SU-DHL-6 (cell line): ENCODE results near the gene PKLR.

ENCODE experiments used
- H2AFZ ChIP-seq: fragments of 200-600 bp; sonication (generic); 2 replicates; pipeline ENCODE4 v1.6.1; 2014; ENCODE audit warnings: low read depth, mild to moderate bottlenecking, moderate library complexity, mixed read lengths, antibody characterized with exemption, low read length; ENCODE audit not compliant: severe bottlenecking
- H3F3A ChIP-seq: fragments of 200-600 bp; shearing (Covaris generic); 2 replicates; pipeline ENCODE4 v1.6.0; 2016; ENCODE audit warnings: antibody characterized with exemption, mild to moderate bottlenecking; ENCODE audit not compliant: insufficient read depth
- H3K27ac ChIP-seq: fragments of 200-600 bp; sonication (generic); 2 replicates; pipeline ENCODE4 v1.5.1; 2016; ENCODE audit warnings: low read depth, mild to moderate bottlenecking, low read length, moderate library complexity, mixed read lengths
- H3K27me3 ChIP-seq: fragments of 200-600 bp; sonication (generic), shearing (Covaris generic); 2 replicates; pipeline ENCODE4 v1.6.0; 2014; ENCODE audit warnings: mild to moderate bottlenecking, low read length
- H3K36me3 ChIP-seq: fragments of 200-600 bp; sonication (generic); 2 replicates; pipeline ENCODE4 v1.6.1; 2014; ENCODE audit warnings: mild to moderate bottlenecking, low read length, mixed read lengths
- H3K4me2 ChIP-seq: fragments of 300-600, 200-600 bp; shearing (Covaris generic), sonication (generic); 2 replicates; pipeline ENCODE4 v1.6.0; 2014; ENCODE audit warnings: low read length, low read depth, mild to moderate bottlenecking; ENCODE audit not compliant: poor library complexity, severe bottlenecking
- H3K4me3 ChIP-seq: fragments of 200-600 bp; sonication (generic); 2 replicates; pipeline ENCODE4 v1.5.1; 2014; ENCODE audit warnings: antibody characterized with exemption, low read length, mild to moderate bottlenecking, mixed read lengths; ENCODE audit not compliant: insufficient read depth, poor library complexity, severe bottlenecking
- H3K79me2 ChIP-seq: fragments of 200-600 bp; sonication (generic); 2 replicates; pipeline ENCODE4 v1.6.1; 2014; ENCODE audit warnings: mild to moderate bottlenecking, low read length, moderate library complexity; ENCODE audit not compliant: insufficient read depth
- H3K9ac ChIP-seq: fragments of 200-600 bp; sonication (generic); 2 replicates; pipeline ENCODE4 v1.7.0; 2014; ENCODE audit warnings: mild to moderate bottlenecking, low read length
- H3K9me2 ChIP-seq: fragments of 200-600 bp; sonication (generic); replicated peaks from 2 replicates; pipeline ENCODE4 v1.6.1; 2014; ENCODE audit warnings: low read length; ENCODE audit not compliant: insufficient read depth
- H3K9me3 ChIP-seq: fragments of 200-600 bp; sonication (generic); 2 replicates; pipeline ENCODE4 v1.6.1; 2014; ENCODE audit warnings: low read length, mixed read lengths; ENCODE audit not compliant: insufficient read depth
- H4K20me1 ChIP-seq: fragments of 200-600 bp; sonication (generic); 2 replicates; pipeline ENCODE4 v1.6.1; 2014; ENCODE audit warnings: low read depth, mild to moderate bottlenecking, antibody characterized with exemption, low read length, moderate library complexity, mixed read lengths
- EZH2phosphoT487 ChIP-seq: fragments of 200-600 bp; sonication (generic), shearing (Covaris generic); conservative IDR thresholded peaks from 2 replicates; pipeline ENCODE4 v1.6.1; 2018; ENCODE audit warnings: mild to moderate bottlenecking, antibody characterized with exemption, low read length, moderate library complexity, mixed read lengths
- TF ChIP-seq, protein P1 (sequence below): fragments of 200-600 bp; sonication (generic); IDR thresholded peaks from one replicate; pipeline ENCODE4 v1.5.1; 2017; ENCODE audit warnings: antibody characterized with exemption, mild to moderate bottlenecking, low read length, moderate library complexity; ENCODE audit not compliant: insufficient read depth, poor library complexity, severe bottlenecking

The PKLR gene

DNA sequence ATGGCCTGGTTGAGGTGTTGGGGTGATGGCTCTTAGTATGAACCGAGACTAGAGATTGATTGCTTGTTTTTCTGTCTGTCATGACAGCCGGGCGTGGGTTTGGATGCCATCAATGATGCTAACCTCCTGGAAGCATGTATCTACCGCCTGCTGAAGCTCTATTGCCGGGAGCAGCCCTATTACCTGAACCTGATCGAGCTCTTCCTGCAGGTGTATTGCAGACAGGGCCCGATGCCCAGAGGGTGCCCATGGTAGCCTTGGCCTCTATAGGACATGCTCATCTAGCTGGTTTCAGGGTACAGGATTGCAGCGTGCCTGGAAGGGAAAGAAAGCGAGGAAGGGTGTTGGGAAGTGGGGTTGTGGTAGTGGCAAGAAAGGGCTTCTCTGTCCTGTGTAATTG lies 16.8 kb upstream of the PKLR start:
- Histone ChIP-seq H3K4me2 (no peak overlapping the region), H3K36me3 (no peaks in the 10 kb centered on the region), H3K79me2 (peaks cover 6% of the 10 kb centered on the region), H3K9ac (no peak overlapping the region), H3F3A (peaks cover 26% of the 10 kb centered on the region), H3K27ac (no peak overlapping the region), H2AFZ (no peak overlapping the region), H3K27me3 (no peaks in the 10 kb centered on the region), H4K20me1 (no peaks in the 10 kb centered on the region), H3K9me3 (no peaks in the 10 kb centered on the region), H3K9me2 (no peaks in the 10 kb centered on the region), H3K4me3 (no peak overlapping the region)
- TF ChIP-seq, protein P1, sequence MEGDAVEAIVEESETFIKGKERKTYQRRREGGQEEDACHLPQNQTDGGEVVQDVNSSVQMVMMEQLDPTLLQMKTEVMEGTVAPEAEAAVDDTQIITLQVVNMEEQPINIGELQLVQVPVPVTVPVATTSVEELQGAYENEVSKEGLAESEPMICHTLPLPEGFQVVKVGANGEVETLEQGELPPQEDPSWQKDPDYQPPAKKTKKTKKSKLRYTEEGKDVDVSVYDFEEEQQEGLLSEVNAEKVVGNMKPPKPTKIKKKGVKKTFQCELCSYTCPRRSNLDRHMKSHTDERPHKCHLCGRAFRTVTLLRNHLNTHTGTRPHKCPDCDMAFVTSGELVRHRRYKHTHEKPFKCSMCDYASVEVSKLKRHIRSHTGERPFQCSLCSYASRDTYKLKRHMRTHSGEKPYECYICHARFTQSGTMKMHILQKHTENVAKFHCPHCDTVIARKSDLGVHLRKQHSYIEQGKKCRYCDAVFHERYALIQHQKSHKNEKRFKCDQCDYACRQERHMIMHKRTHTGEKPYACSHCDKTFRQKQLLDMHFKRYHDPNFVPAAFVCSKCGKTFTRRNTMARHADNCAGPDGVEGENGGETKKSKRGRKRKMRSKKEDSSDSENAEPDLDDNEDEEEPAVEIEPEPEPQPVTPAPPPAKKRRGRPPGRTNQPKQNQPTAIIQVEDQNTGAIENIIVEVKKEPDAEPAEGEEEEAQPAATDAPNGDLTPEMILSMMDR: no peak
- no peak for TF ChIP-seq EZH2phosphoT487

DNA sequence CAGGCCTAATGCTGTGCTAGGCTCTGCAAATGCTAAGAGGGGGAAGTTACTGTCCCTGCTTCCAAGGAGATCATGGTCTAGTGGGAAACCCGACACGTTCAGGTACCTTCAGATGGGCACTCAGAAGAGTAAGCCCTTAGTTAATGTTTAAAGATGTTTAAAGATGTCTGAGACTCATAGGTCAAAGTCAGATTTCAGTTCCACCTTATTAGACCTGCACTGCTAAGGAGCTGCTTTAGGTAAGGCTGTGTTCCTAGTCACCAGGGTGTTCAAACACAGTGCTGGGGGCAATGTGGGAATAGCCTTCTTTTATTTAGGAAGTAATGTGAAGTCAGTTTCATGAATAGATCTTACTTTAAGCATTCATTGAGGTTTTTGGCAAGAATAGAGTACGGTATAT lies 15.7 kb upstream of the PKLR start:
- H3K36me3 ChIP-seq: no peaks in the 10 kb centered on the region
- peaks cover 14% of the 10 kb centered on the region for H3K79me2 ChIP-seq
- TF ChIP-seq, protein P1: no peak
- TF ChIP-seq EZH2phosphoT487: no peak
- H3K9me2 ChIP-seq: no peaks in the 10 kb centered on the region
- no peak overlapping the region for H3K27ac ChIP-seq
- H3K9ac ChIP-seq: no peak overlapping the region
- peaks cover 26% of the 10 kb centered on the region for H3F3A ChIP-seq
- 0 out of 2 replicates have a peak, but pooled peaks cover 5% of the 10 kb centered on the region for H4K20me1 ChIP-seq
- H2AFZ ChIP-seq: no peak overlapping the region
- no peak overlapping the region for H3K4me2 ChIP-seq
- H3K27me3 ChIP-seq: no peaks in the 10 kb centered on the region
- H3K9me3 ChIP-seq: no peaks in the 10 kb centered on the region
- no peak overlapping the region for H3K4me3 ChIP-seq

DNA sequence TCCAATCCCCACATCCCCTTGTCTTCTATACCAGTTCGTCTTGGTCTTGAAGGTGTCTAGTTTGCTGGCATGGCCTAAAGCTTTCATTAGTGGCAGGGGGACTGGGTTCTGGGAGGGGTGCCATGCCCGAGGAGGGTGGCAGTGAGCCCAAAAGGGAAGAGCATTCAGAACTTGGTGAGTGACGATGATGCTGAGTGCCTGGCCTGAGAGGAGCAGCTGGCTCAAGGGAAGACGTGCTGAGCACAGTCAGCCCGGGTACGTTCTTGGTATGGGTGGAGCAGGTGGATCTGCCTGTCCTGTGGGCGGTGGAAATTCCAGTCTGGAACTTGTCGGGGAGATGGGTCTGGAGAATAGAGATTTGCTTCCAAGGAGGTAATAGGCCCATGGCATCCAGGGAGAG lies 12.0 kb upstream of the PKLR start:
- TF ChIP-seq, protein P1: no peak
- no peak for TF ChIP-seq EZH2phosphoT487
- no peaks in the 10 kb centered on the region for H3K9me2 ChIP-seq
- H3K4me3 ChIP-seq: no peak overlapping the region
- H3K9ac ChIP-seq: no peak overlapping the region
- H2AFZ ChIP-seq: no peak overlapping the region
- no peak overlapping the region for H3K4me2 ChIP-seq
- H3K9me3 ChIP-seq: no peaks in the 10 kb centered on the region
- peaks cover 44% of the 10 kb centered on the region for H3K79me2 ChIP-seq
- peaks cover 13% of the 10 kb centered on the region for H3F3A ChIP-seq
- peaks cover 8% of the 10 kb centered on the region; the same call in 1 of the 2 replicates for H3K36me3 ChIP-seq
- no peak overlapping the region for H3K27ac ChIP-seq
- 0 out of 2 replicates have a peak, but pooled peaks cover 5% of the 10 kb centered on the region for H4K20me1 ChIP-seq
- no peaks in the 10 kb centered on the region for H3K27me3 ChIP-seq
